ENCODE data around the gene SNX6. TPM values are rescaled to one million over a fixed set of nuclear protein-coding genes. Genes with fewer than 3 reads are reported as not detected.
A peak's percentile ranks its signal among the peaks of the same experiment; 100 is the strongest.

Gene SNX6
- polyA plus RNA-seq: 93.9 TPM
- long read RNA-seq, donor 1, transcript SNX6-201 (14 exons, 2,001 nt): major isoform, 8 of 13 reads
- long read RNA-seq, donor 1, transcript SNX6-202 (13 exons, 3,398 nt): minor isoform, 5 of 13 reads
- long read RNA-seq, donor 1, partial matches to known transcripts: 0 of 13 reads
- long read RNA-seq, donor 1, other reads (novel, unspliced or antisense): 0 of 13 reads
- long read RNA-seq, donor 2, transcript SNX6-201 (14 exons, 2,001 nt): major isoform, 25 of 61 reads
- long read RNA-seq, donor 2, transcript SNX6-202 (13 exons, 3,398 nt): minor isoform, 8 of 61 reads
- long read RNA-seq, donor 2, partial matches to known transcripts: 24 of 61 reads
- long read RNA-seq, donor 2, other reads (novel, unspliced or antisense): 0 of 61 reads
- long read RNA-seq, donor 3: 0 reads
- long read RNA-seq, donor 4, partial matches to known transcripts: 0 of 1 reads
- long read RNA-seq, donor 4, other reads (novel, unspliced or antisense): 0 of 1 reads
- long read RNA-seq, donor 5, transcript SNX6-201 (14 exons, 2,001 nt): major isoform, 12 of 16 reads
- long read RNA-seq, donor 5, partial matches to known transcripts: 0 of 16 reads
- long read RNA-seq, donor 5, other reads (novel, unspliced or antisense): 0 of 16 reads
- long read RNA-seq, donor 6, transcript SNX6-201 (14 exons, 2,001 nt): major isoform, 26 of 46 reads
- long read RNA-seq, donor 6, transcript SNX6-202 (13 exons, 3,398 nt): minor isoform, 8 of 46 reads
- long read RNA-seq, donor 6, partial matches to known transcripts: 11 of 46 reads
- long read RNA-seq, donor 6, other reads (novel, unspliced or antisense): 0 of 46 reads
- long read RNA-seq, donor 7, transcript SNX6-201 (14 exons, 2,001 nt): major isoform, 11 of 20 reads
- long read RNA-seq, donor 7, partial matches to known transcripts: 5 of 20 reads
- long read RNA-seq, donor 7, other reads (novel, unspliced or antisense): 0 of 20 reads
- long read RNA-seq, donor 8, transcript SNX6-201 (14 exons, 2,001 nt): major isoform, 22 of 43 reads
- long read RNA-seq, donor 8, transcript SNX6-202 (13 exons, 3,398 nt): minor isoform, 8 of 43 reads
- long read RNA-seq, donor 8, partial matches to known transcripts: 12 of 43 reads
- long read RNA-seq, donor 8, other reads (novel, unspliced or antisense): 0 of 43 reads
- long read RNA-seq, donor 9, transcript SNX6-202 (13 exons, 3,398 nt): minor isoform, 6 of 52 reads
- long read RNA-seq, donor 9, transcript SNX6-201 (14 exons, 2,001 nt): major isoform, 22 of 52 reads
- long read RNA-seq, donor 9, partial matches to known transcripts: 23 of 52 reads
- long read RNA-seq, donor 9, other reads (novel, unspliced or antisense): 0 of 52 reads
- long read RNA-seq, donor 10, transcript SNX6-202 (13 exons, 3,398 nt): minor isoform, 5 of 73 reads
- long read RNA-seq, donor 10, transcript SNX6-201 (14 exons, 2,001 nt): major isoform, 41 of 73 reads
- long read RNA-seq, donor 10, partial matches to known transcripts: 25 of 73 reads
- long read RNA-seq, donor 10, other reads (novel, unspliced or antisense): 0 of 73 reads
- long read RNA-seq, donor 11, transcript SNX6-201 (14 exons, 2,001 nt): major isoform, 15 of 20 reads
- long read RNA-seq, donor 11, partial matches to known transcripts: 0 of 20 reads
- long read RNA-seq, donor 11, other reads (novel, unspliced or antisense): 0 of 20 reads

GRCh38 chr14:34629657-34630529, at the start of gene SNX6:
Gene SNX6 (minus strand): TSS chr14:34630148. CDS start chr14:34630116, 32 bp downstream.
- Histone ChIP-seq H3K36me3 (ENCODE audit: control insufficient read depth, insufficient read depth, low read length) (peaks cover 3% of the 10 kb centered on the region), H3K27ac (ENCODE audit: low read length) (peak within 1 kb of the TSS; percentile 93), H3K4me1 (ENCODE audit: control insufficient read depth, insufficient read depth, low read length) (no peaks in the 10 kb centered on the region), H3K9me3 (ENCODE audit: control insufficient read depth, low read depth, low read length) (no peaks in the 10 kb centered on the region), H3K27me3 (ENCODE audit: control insufficient read depth, insufficient read depth, low read length) (no peaks in the 10 kb centered on the region), H3K4me3 (ENCODE audit: low read length) (peak within 1 kb of the TSS; percentile 86)
- peak; percentile 78 to 83 for DNase-seq
- WGBS (ENCODE audit: insufficient coverage, low lambda C conversion rate): 0% methylated on average over 1 of the region's 84 CpGs

- no peak for DNase-seq
- no CpG with 5 or more reads among the region's 8 CpGs for WGBS (ENCODE audit: insufficient coverage, low lambda C conversion rate)
- H3K27ac ChIP-seq (ENCODE audit: low read length): no peak overlapping the region
- H3K9me3 ChIP-seq (ENCODE audit: control insufficient read depth, low read depth, low read length): no peaks in the 10 kb centered on the region
- H3K4me1 ChIP-seq (ENCODE audit: control insufficient read depth, insufficient read depth, low read length): no peaks in the 10 kb centered on the region
- no peaks in the 10 kb centered on the region for H3K36me3 ChIP-seq (ENCODE audit: control insufficient read depth, insufficient read depth, low read length)
- no peaks in the 10 kb centered on the region for H3K27me3 ChIP-seq (ENCODE audit: control insufficient read depth, insufficient read depth, low read length)
- no peak overlapping the region for H3K4me3 ChIP-seq (ENCODE audit: low read length)
Measured at GRCh38 chr14:34678735-34679134, 48.8 kb upstream of the SNX6 start.

- Histone ChIP-seq H3K4me1 (ENCODE audit: control insufficient read depth, insufficient read depth, low read length) (no peaks in the 10 kb centered on the region), H3K27me3 (ENCODE audit: control insufficient read depth, insufficient read depth, low read length) (no peaks in the 10 kb centered on the region), H3K36me3 (ENCODE audit: control insufficient read depth, insufficient read depth, low read length) (no peaks in the 10 kb centered on the region), H3K9me3 (ENCODE audit: control insufficient read depth, low read depth, low read length) (no peaks in the 10 kb centered on the region), H3K4me3 (ENCODE audit: low read length) (no peak overlapping the region), H3K27ac (ENCODE audit: low read length) (no peak overlapping the region)
- WGBS (ENCODE audit: insufficient coverage, low lambda C conversion rate): 100% methylated on average over 2 of the region's 7 CpGs
- no peak for DNase-seq
Measured at GRCh38 chr14:34678306-34678705, 48.4 kb upstream of the SNX6 start.

- H3K4me1 ChIP-seq (ENCODE audit: control insufficient read depth, insufficient read depth, low read length): no peaks in the 10 kb centered on the region
- H3K4me3 ChIP-seq (ENCODE audit: low read length): no peak overlapping the region
- DNase-seq: no peak
- WGBS (ENCODE audit: insufficient coverage, low lambda C conversion rate): 80% methylated on average over 1 of the region's 7 CpGs
- no peaks in the 10 kb centered on the region for H3K36me3 ChIP-seq (ENCODE audit: control insufficient read depth, insufficient read depth, low read length)
- H3K27ac ChIP-seq (ENCODE audit: low read length): no peak overlapping the region
- no peaks in the 10 kb centered on the region for H3K27me3 ChIP-seq (ENCODE audit: control insufficient read depth, insufficient read depth, low read length)
- no peaks in the 10 kb centered on the region for H3K9me3 ChIP-seq (ENCODE audit: control insufficient read depth, low read depth, low read length)
Measured at GRCh38 chr14:34676516-34677211, 46.7 kb upstream of the SNX6 start.

GRCh38 chr14:34673702-34674101, 43.8 kb upstream of the SNX6 start:
- no CpG with 5 or more reads among the region's 1 CpG for WGBS (ENCODE audit: insufficient coverage, low lambda C conversion rate)

GRCh38 chr14:34671716-34672115, 41.8 kb upstream of the SNX6 start:
- Histone ChIP-seq H3K36me3 (ENCODE audit: control insufficient read depth, insufficient read depth, low read length) (no peaks in the 10 kb centered on the region), H3K9me3 (ENCODE audit: control insufficient read depth, low read depth, low read length) (no peaks in the 10 kb centered on the region), H3K4me3 (ENCODE audit: low read length) (no peak overlapping the region), H3K4me1 (ENCODE audit: control insufficient read depth, insufficient read depth, low read length) (no peaks in the 10 kb centered on the region), H3K27ac (ENCODE audit: low read length) (no peak overlapping the region), H3K27me3 (ENCODE audit: control insufficient read depth, insufficient read depth, low read length) (no peaks in the 10 kb centered on the region)
- no peak for DNase-seq
- no CpG with 5 or more reads among the region's 6 CpGs for WGBS (ENCODE audit: insufficient coverage, low lambda C conversion rate)

More at GRCh38 chr14:34673702-34674101, 43.8 kb upstream of the SNX6 start:
- DNase-seq: no peak
- Histone ChIP-seq H3K36me3 (ENCODE audit: control insufficient read depth, insufficient read depth, low read length) (no peaks in the 10 kb centered on the region), H3K4me1 (ENCODE audit: control insufficient read depth, insufficient read depth, low read length) (no peaks in the 10 kb centered on the region), H3K4me3 (ENCODE audit: low read length) (no peak overlapping the region), H3K27me3 (ENCODE audit: control insufficient read depth, insufficient read depth, low read length) (no peaks in the 10 kb centered on the region), H3K9me3 (ENCODE audit: control insufficient read depth, low read depth, low read length) (no peaks in the 10 kb centered on the region), H3K27ac (ENCODE audit: low read length) (no peak overlapping the region)

- Histone ChIP-seq H3K27ac (ENCODE audit: low read length) (no peak overlapping the region), H3K4me3 (ENCODE audit: low read length) (no peak overlapping the region), H3K9me3 (ENCODE audit: control insufficient read depth, low read depth, low read length) (no peaks in the 10 kb centered on the region), H3K36me3 (ENCODE audit: control insufficient read depth, insufficient read depth, low read length) (no peaks in the 10 kb centered on the region), H3K4me1 (ENCODE audit: control insufficient read depth, insufficient read depth, low read length) (no peaks in the 10 kb centered on the region), H3K27me3 (ENCODE audit: control insufficient read depth, insufficient read depth, low read length) (no peaks in the 10 kb centered on the region)
- DNase-seq: no peak
- WGBS (ENCODE audit: insufficient coverage, low lambda C conversion rate): no CpG with 5 or more reads among the region's 2 CpGs
Measured at GRCh38 chr14:34668111-34668510, 38.2 kb upstream of the SNX6 start.

GRCh38 chr14:34667007-34667406, 37.1 kb upstream of the SNX6 start:
- Histone ChIP-seq H3K27ac (ENCODE audit: low read length) (no peak overlapping the region), H3K4me1 (ENCODE audit: control insufficient read depth, insufficient read depth, low read length) (no peaks in the 10 kb centered on the region), H3K27me3 (ENCODE audit: control insufficient read depth, insufficient read depth, low read length) (no peaks in the 10 kb centered on the region), H3K9me3 (ENCODE audit: control insufficient read depth, low read depth, low read length) (no peaks in the 10 kb centered on the region), H3K36me3 (ENCODE audit: control insufficient read depth, insufficient read depth, low read length) (no peaks in the 10 kb centered on the region), H3K4me3 (ENCODE audit: low read length) (no peak overlapping the region)
- no peak for DNase-seq
- WGBS (ENCODE audit: insufficient coverage, low lambda C conversion rate): no CpG with 5 or more reads among the region's 7 CpGs

Measured in large intestine (tissue), 12 donors.